NCI-H345 (cell line): ENCODE data around the gene USP27X.

Experiments
- DNase-seq: peaks from one replicate; lab custom pipeline; 2025; lab: John Stamatoyannopoulos, UW

Gene USP27X

GRCh38 chrX:49878834-49879655, at the start of gene USP27X:
Gene USP27X (plus strand): TSS chrX:49879484. CDS start chrX:49880308, 824 bp downstream.
- DNase-seq = peak; percentile 80

GRCh38 chrX:49838374-49838773, 40.9 kb upstream of the USP27X start:
- no peak for DNase-seq

DNA sequence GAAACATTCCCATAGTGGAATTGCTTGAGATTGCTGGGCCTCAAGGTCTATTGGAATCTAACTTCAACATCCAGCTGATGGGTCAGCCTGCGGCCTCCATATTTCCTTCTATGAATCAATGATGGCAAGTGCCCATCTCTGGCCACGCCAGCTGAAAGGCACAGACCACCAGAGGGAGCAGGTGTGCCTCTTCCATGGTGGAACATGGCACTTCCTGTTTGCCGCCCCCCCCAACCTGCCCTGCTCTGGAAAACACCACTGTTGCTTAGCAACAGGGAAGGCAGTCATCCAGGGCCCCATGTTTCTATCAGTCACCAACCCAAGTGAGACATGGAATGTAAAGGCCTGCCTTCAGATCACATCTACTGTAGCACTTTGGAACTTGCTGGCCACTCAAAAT, 38.6 kb upstream of the USP27X start:
- DNase-seq = peak; percentile 84

GRCh38 chrX:49842621-49843020, 36.7 kb upstream of the USP27X start:
- no peak for DNase-seq

- DNase-seq = peak; percentile 86
These were observed 34.7 kb upstream of the USP27X start for GRCh38 chrX:49844611-49845010.

DNA sequence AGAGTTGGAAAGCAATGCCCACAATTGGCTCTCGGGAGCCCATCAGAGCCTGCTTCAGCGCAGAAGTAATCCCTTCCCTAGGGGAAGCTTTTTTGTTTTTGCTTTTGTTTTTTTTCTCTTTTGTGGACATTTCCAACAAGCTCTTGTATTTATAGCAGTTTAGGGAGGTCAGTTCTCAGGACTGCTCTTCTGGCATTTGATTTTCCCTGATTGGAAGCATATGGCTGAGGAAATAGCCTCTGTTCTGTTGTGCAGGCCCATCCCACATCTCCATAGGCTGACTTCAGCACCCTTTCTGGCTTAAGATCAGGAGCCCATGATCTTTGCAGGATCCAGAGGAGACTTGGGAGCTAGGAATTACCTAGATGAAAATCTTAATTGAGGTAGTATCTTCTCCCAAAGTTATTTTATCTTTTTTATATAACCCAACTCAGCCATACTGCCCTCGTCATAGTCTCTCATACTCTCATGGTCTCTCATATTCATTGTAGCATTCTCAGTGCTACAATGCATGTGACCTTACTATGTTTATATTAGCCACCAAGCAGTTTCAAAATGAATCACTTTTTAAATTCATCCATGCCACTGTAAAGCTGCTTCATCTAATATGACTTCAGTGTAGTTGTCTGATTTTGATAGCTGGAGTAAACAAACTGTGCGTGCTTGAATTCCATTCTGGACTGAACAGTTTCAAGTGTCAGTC, 33.4 kb upstream of the USP27X start:
- no peak for DNase-seq

- no peak for DNase-seq
These were observed 32.8 kb upstream of the USP27X start for GRCh38 chrX:49846522-49846921.

GRCh38 chrX:49848275-49848674, 31.0 kb upstream of the USP27X start:
- no peak for DNase-seq

DNA sequence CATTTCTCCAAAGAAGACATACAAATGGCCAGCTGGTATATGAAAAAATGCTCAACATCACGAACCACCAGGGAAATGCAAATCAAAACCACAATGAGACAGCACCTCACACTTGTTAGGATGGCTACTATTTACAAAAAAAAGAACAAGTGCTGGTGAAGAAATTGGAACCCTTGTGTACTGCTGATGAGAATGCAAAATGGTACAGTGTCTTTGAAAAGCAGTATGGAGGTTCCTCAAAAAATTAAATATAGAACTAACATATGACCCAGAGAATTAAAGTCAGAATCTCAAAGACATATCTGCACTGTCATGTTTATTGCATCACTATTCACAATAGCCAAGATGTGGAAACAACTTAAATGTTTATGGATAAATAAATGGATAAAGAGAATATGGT, 29.3 kb upstream of the USP27X start:
- no peak for DNase-seq

DNA sequence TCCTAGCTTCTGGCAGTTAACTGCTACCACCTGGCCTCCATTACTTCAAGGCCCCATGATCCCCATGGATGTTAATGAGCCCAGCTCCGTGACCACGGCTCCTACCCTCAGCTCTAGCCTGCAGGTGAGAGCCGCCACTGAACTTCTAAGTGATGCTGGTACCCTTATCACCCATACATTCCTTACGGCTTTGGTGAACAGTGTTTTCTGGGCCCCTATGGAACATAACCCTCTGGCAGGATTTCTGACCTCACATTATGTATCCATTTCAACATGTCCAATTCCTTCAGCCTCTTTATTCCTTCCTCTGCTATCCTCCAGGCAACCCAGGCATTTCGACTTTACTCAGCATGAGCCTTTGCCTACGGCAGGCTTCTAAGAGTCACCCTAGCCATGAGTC, 25.6 kb upstream of the USP27X start:
- DNase-seq = no peak

- no peak for DNase-seq
These were observed 22.5 kb upstream of the USP27X start for GRCh38 chrX:49856819-49857218.

GRCh38 chrX:49858341-49858740, 20.9 kb upstream of the USP27X start:
- DNase-seq = no peak

DNA sequence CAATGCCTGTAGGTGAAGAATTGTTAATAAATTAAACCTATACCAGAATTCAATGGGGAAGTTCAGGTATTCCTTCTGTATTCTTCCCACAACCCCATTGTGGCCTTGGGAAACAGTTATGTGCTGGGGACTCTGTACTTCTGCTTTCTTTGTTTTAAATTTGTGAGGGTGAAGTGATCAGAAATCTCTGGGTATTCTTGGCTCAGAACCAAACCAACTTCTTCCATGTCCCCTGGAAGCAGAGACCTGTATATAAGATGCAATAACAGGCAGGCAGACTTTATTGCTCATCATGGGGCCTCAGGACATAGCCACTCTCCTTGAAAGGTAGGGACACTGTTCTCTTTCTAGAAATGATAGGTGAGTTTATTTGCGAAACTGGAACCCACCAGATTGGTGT, 19.8 kb upstream of the USP27X start:
- no peak for DNase-seq

GRCh38 chrX:49860867-49861535, 18.3 kb upstream of the USP27X start:
- DNase-seq = no peak

DNA sequence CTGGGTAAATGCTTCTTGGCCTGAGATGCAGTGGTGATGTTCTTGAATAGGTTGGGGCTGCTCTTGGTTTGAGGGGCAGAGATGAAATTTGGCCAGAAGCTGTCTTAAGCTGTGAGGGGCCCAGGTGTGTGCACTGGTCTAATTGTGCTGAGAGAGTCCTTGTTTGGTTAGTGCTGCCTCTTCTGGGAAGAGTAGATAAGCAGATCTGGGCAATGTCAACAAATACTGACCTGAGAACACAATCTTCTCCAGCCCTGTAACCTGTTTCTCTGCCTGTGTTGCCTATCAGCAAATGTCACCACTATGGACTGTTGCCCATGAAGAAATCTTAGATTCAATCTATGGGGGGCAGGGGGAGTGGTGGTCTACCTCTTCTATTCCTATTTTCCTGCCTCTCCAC, 17.2 kb upstream of the USP27X start:
- no peak for DNase-seq

DNA sequence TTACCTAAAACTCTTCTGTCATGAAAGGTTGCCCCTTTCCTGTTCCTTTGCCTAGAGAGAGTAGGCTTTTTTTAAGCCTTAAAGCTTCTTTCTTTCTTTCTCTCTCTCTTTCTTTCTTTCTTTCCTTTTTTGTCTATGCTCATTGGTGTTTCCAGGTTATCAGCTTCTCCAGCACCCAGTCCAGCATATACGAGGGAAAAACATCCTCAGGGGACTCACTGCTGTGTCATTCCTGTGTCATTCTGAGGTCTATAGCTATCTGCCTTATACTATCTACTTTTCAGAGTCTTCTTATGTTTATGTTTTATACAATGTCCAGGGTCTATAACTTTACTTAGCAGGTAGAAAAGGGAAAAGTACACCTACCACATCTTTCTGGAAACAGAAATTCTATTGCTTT, 10.5 kb upstream of the USP27X start:
- DNase-seq = no peak

- peak; percentile 40 for DNase-seq
These were observed 2.5 kb upstream of the USP27X start for GRCh38 chrX:49876750-49877149.

DNA sequence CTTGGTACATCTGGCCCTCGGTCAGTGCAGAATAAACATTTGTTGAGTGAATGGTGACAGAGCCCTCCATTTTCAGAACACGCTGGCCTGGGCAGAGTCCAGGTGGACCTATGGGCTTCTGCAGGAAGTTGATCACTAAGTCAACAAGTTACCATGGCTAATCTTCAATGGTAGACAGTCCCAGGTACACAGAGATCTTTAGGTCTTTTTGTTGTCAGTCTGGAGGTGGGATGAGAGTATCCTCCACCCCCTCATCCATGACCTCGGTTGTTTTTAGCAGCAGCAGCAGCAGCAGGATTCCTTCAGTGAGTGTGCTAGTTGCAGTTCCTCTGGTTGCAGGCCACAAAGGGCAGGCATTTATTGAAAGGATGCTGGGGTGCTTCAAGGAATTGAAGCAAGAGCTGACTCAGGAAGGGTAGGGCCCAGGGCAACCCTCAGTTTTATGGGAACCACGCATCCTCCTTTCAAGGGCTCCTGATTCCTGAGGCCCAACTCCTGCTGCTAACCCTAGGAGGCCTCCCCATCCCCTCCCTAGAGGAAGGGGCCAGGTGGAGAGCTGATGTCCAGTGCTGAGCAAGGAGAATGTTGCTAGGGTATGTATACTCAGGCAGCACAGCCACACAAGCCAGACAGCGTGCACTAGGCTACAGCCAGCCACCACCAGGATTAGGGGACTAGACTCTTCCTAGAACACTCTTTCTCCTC, 1.7 kb upstream of the USP27X start:
- no peak for DNase-seq

DNA sequence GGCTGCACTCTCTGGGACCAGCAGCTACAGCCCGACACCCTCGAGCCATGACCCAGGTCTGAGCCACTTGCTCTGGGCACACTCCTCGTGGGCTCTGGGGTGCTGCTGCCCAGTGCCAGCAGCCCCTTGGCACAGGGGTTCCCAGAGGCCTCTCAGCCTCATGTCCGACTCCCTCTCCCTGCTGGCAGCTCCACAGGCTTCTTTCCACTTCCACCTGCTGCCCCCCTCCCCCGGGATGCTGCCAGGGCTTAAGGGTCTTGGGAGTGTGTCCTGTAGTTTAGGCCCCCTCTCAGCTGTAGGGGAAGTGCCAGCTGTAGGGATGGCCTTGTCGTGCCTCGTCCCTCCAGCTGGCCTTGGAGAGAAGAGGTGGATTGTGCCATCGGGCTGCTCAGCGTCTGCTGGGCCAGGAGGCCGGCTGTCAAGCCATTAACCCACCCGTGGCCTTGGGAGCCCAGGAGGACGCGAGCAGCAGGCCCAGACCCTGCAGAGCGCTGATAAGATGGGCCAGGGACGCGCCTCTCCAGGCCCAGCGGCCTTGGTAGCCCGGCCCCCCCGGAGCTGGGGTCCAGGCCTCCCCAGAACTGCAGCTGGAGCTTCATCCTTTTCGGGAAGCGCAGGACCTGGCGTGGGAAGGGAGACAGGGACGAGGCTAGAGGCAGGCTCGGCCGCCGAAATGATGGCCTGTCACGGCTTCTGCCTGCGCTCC, 1.0 kb upstream of the USP27X start:
- DNase-seq = no peak

GRCh38 chrX:49879656-49880277, 483 bp downstream of the USP27X start:
- DNase-seq = no peak

DNA sequence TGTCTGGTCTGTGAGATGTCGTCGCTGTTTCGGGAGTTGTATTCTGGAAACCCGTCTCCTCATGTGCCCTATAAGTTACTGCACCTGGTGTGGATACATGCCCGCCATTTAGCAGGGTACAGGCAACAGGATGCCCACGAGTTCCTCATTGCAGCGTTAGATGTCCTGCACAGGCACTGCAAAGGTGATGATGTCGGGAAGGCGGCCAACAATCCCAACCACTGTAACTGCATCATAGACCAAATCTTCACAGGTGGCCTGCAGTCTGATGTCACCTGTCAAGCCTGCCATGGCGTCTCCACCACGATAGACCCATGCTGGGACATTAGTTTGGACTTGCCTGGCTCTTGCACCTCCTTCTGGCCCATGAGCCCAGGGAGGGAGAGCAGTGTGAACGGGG, 1.4 kb downstream of the USP27X start:
- DNase-seq = no peak
